IMR-90 (cell line): Measurements from ENCODE around the gene HUNK. TPM values are rescaled to one million over a fixed set of nuclear protein-coding genes. Genes with fewer than 3 reads are reported as not detected.

Experiments used
- ATAC-seq: fragments of 200-7000 bp; cut with Tn5 transposase; 2 replicates; pipeline ENCODE4 v1.9.1; 2020; ENCODE audit warnings: low read depth, mild to moderate bottlenecking, moderate library complexity
- BruUV-seq: library from RNA; stranded (reverse); fragments of 400-500 nt; replicated peaks from 2 replicates; lab custom pipeline; 2021; lab: Mats Ljungman, UMichigan
- CTCF ChIA-PET: fragments of 300-600 bp; formaldehyde crosslinking; extraction: SDS; loops from one replicate; lab custom pipeline; 2021; ENCODE audit warnings: antibody characterized with exemption; lab: Yijun Ruan, JAX
- POLR2A ChIA-PET: fragments of 300-600 bp; sonication (Branson Sonifier 250); formaldehyde crosslinking; loops from one replicate; lab custom pipeline; 2022; ENCODE audit warnings: antibody characterized with exemption; ENCODE audit not compliant: unreplicated experiment; lab: Charles Lee
- DNase-seq: peaks from one replicate; pipeline ENCODE4 v3.0.0; 2013
- H2AFZ ChIP-seq: replicated peaks from 2 replicates; pipeline ENCODE3; 2013; ENCODE audit warnings: low read length, mild to moderate bottlenecking; ENCODE audit not compliant: poor library complexity
- H2AK5ac ChIP-seq: 2 replicates; pipeline ENCODE4 v1.6.1; 2013; ENCODE audit warnings: low read depth, low read length, inconsistent platforms
- H2AK9ac ChIP-seq: replicated peaks from 2 replicates; pipeline ENCODE3; 2013; ENCODE audit warnings: mild to moderate bottlenecking, low read depth, low read length, moderate library complexity; ENCODE audit not compliant: poor library complexity
- H2BK120ac ChIP-seq: 2 replicates; pipeline ENCODE4 v1.6.1; 2013; ENCODE audit warnings: low read depth, low read length, inconsistent platforms
- H2BK15ac ChIP-seq: 3 replicates; pipeline ENCODE4 v1.6.1; 2013; ENCODE audit warnings: low read depth, low read length, inconsistent platforms
- H2BK20ac ChIP-seq: 2 replicates; pipeline ENCODE4 v1.6.1; 2013; ENCODE audit warnings: low read depth, mild to moderate bottlenecking, inconsistent platforms, low read length, moderate library complexity
- H2BK5ac ChIP-seq: 2 replicates; pipeline ENCODE4 v1.6.1; 2013; ENCODE audit warnings: mild to moderate bottlenecking, low read depth, low read length, inconsistent platforms; ENCODE audit not compliant: poor library complexity, severe bottlenecking
- H3K14ac ChIP-seq: replicated peaks from 2 replicates; pipeline ENCODE4 v1.6.1; 2013; ENCODE audit warnings: low read depth, low read length, inconsistent platforms
- H3K18ac ChIP-seq: 2 replicates; pipeline ENCODE4 v1.6.1; 2013; ENCODE audit warnings: low read depth, low read length, control low read depth
- H3K23ac ChIP-seq: 2 replicates; pipeline ENCODE4 v1.6.1; 2013; ENCODE audit warnings: low read depth, low read length, inconsistent platforms
- H3K27ac ChIP-seq: 2 replicates; pipeline ENCODE4 v1.5.1; 2013; ENCODE audit warnings: mild to moderate bottlenecking, control low read depth, low read length; ENCODE audit not compliant: insufficient read depth
- H3K27me3 ChIP-seq: 2 replicates; pipeline ENCODE4 v1.6.1; 2013; ENCODE audit warnings: low read length; ENCODE audit not compliant: control insufficient read depth, insufficient read depth
- H3K36me3 ChIP-seq: 2 replicates; pipeline ENCODE4 v1.6.1; 2013; ENCODE audit warnings: low read length, mixed read lengths; ENCODE audit not compliant: control insufficient read depth, insufficient read depth
- H3K4ac ChIP-seq: 2 replicates; pipeline ENCODE4 v1.6.1; 2013; ENCODE audit warnings: low read depth, low read length, inconsistent platforms
- H3K4me1 ChIP-seq: 2 replicates; pipeline ENCODE4 v1.6.1; 2013; ENCODE audit warnings: low read length, mixed read lengths; ENCODE audit not compliant: control insufficient read depth, insufficient read depth
- H3K4me2 ChIP-seq: 2 replicates; pipeline ENCODE4 v1.6.1; 2013; ENCODE audit warnings: low read depth, mild to moderate bottlenecking, control low read depth, low read length, moderate library complexity
- H3K4me3 ChIP-seq: 2 replicates; pipeline ENCODE4 v1.5.1; 2013; ENCODE audit warnings: low read depth, mild to moderate bottlenecking, control low read depth, low read length, moderate library complexity; ENCODE audit not compliant: insufficient read depth
- H3K56ac ChIP-seq: 2 replicates; pipeline ENCODE4 v1.6.1; 2013; ENCODE audit warnings: low read length, inconsistent platforms; ENCODE audit not compliant: insufficient read depth; ENCODE audit errors: extremely low read depth
- H3K79me1 ChIP-seq, 2 experiments: 2 replicates each; pipeline ENCODE4 v1.6.1; 2013; ENCODE audit warnings: low read length in 2 of 2, inconsistent platforms in 1 of 2, low read depth in 1 of 2
- H3K9ac ChIP-seq: 2 replicates; pipeline ENCODE4 v1.6.1; 2013; ENCODE audit warnings: low read depth, low read length, control low read depth
- H3K9me1 ChIP-seq: 2 replicates; pipeline ENCODE4 v1.6.1; 2013; ENCODE audit warnings: low read length, inconsistent platforms; ENCODE audit not compliant: insufficient read depth
- H3K9me3 ChIP-seq: 2 replicates; pipeline ENCODE4 v1.6.1; 2013; ENCODE audit warnings: low read length; ENCODE audit not compliant: control insufficient read depth, insufficient read depth
- H4K20me1 ChIP-seq: 2 replicates; pipeline ENCODE4 v1.6.1; 2013; ENCODE audit warnings: low read length, inconsistent platforms; ENCODE audit not compliant: insufficient read depth
- H4K5ac ChIP-seq: 2 replicates; pipeline ENCODE4 v1.6.1; 2013; ENCODE audit warnings: mild to moderate bottlenecking, low read depth, low read length, control low read depth
- H4K8ac ChIP-seq, 2 experiments: 2 replicates each; pipeline ENCODE4 v1.6.1; 2013; ENCODE audit warnings: low read depth in 2 of 2, low read length in 2 of 2, control low read depth in 1 of 2, inconsistent platforms in 1 of 2
- H4K91ac ChIP-seq: 2 replicates; pipeline ENCODE4 v1.6.1; 2013; ENCODE audit warnings: low read depth, low read length, inconsistent platforms; ENCODE audit not compliant: insufficient read depth
- BHLHE40 ChIP-seq: fragments of 150-350 bp; IDR thresholded peaks from 2 replicates; pipeline ENCODE4 v1.6.1; 2016; ENCODE audit warnings: mild to moderate bottlenecking, low read depth, low read length
- CEBPB ChIP-seq: IDR thresholded peaks from 2 replicates; pipeline ENCODE4 v1.6.1; 2012; ENCODE audit warnings: low read depth, low read length, improper control_type of control experiment
- ELK1 ChIP-seq: fragments of 150-350 bp; IDR thresholded peaks from 2 replicates; pipeline ENCODE4 v1.6.1; 2016; ENCODE audit warnings: low read depth, mild to moderate bottlenecking, low read length, moderate library complexity, borderline replicate concordance
- FOS ChIP-seq: fragments of 150-350 bp; IDR thresholded peaks from 2 replicates; pipeline ENCODE4 v1.6.1; 2016; ENCODE audit warnings: low read depth, low read length
- MAZ ChIP-seq: IDR thresholded peaks from 2 replicates; pipeline ENCODE4 v1.6.1; 2012; ENCODE audit warnings: low read depth, mild to moderate bottlenecking, low read length, improper control_type of control experiment, moderate library complexity, borderline replicate concordance
- NFE2L2 ChIP-seq: fragments of 150-350 bp; IDR thresholded peaks from 2 replicates; pipeline ENCODE4 v1.6.1; 2016; ENCODE audit warnings: low read depth, mild to moderate bottlenecking, low read length
- RAD21 ChIP-seq: IDR thresholded peaks from 2 replicates; pipeline ENCODE4 v1.6.1; 2012; ENCODE audit warnings: low read length, improper control_type of control experiment
- SMC3 ChIP-seq: fragments of 150-350 bp; IDR thresholded peaks from 2 replicates; pipeline ENCODE4 v1.6.1; 2016; ENCODE audit warnings: low read depth, mild to moderate bottlenecking, antibody characterized with exemption, low read length, moderate library complexity
- WGBS, 2 experiments: methylation state at CpG; one replicate each; pipeline versions ENCODE4 v1.1.5 to v1.1.7; 2013; ENCODE audit warnings: missing lambda C conversion rate in 2 of 2; ENCODE audit not compliant: insufficient read length in 1 of 2; ENCODE audit errors: extremely low coverage in 2 of 2; 5-methylcytosine and 5-hydroxymethylcytosine counted together
- dilution Hi-C: fragments of 300-500 bp; cut with HindIII; formaldehyde crosslinking; loops from one replicate; pipeline ENCODE4 v1.14.3; 2018; ENCODE audit warnings: low sequenced_read_pairs; ENCODE audit not compliant: unreplicated experiment
- in situ Hi-C: fragments of 300-500 bp; cut with MboI; formaldehyde crosslinking; loops from 3 replicates; pipeline ENCODE4 v1.14.3; 2019; ENCODE audit warnings: low sequenced_read_pairs, inconsistent platforms, mixed read lengths
- intact Hi-C: fragments of 100-400 bp; cut with micrococcal nuclease; formaldehyde crosslinking; loops from 2 replicates; pipeline ENCODE4 v1.10.0; 2022
- polyA plus RNA-seq, 3 experiments: library from polyadenylated mRNA; depleted of rRNA; stranded (reverse); fragments of >200 nt; gene quantifications; 2 replicates each; pipeline ENCODE4 v1.2.3, GENCODE V29; 2012; ENCODE audit warnings: low replicate concordance in 1 of 3
- total RNA-seq: library from RNA; depleted of rRNA; stranded (reverse); fragments of >200 nt; gene quantifications from 2 replicates; pipeline ENCODE4 v1.2.3, GENCODE V29; 2012

The HUNK gene
- total and polyA plus RNA-seq, 2 of the 4 experiments (the other 2 are of a cell fraction) = 1.0 to 2.0 TPM

DNA sequence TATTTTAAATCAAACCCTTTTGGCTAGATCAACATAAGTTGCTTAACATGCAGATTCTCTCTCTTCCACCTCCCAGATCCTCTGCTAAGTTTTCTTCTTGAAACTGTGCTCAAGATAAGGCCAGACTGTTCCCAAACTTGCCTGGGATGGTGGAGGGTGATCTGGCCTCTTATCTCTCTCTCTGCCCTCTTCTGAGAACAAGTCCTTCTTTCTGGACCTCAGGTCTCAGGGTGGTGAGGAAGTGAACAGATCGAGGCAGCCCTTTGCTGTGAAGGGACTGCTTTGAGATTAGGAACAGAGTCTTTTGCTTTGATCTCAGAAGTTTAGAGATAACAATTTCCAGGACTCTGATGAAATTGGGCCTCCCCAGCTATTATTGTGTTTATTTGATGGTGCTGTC lies 70.7 kb downstream of the HUNK start:
- Histone ChIP-seq H3K79me1 (peaks cover 0 to 13% of the 10 kb centered on the region in 2 experiments; a peak in 1 of 4 replicates), H3K9me1 (peaks cover 20% of the 10 kb centered on the region), H3K4me1 (peaks cover 15% of the 10 kb centered on the region), H2AFZ (no peak overlapping the region), H2BK120ac (no peak overlapping the region), H3K56ac (no peak overlapping the region), H4K91ac (no peak overlapping the region), H2BK20ac (no peak overlapping the region), H3K4ac (no peak overlapping the region), H3K9me3 (no peaks in the 10 kb centered on the region), H3K18ac (peak overlapping the region; percentile 42; the same call in 1 of the 2 replicates), H2AK5ac (0 out of 2 replicates have a peak overlapping the region, but pooled peaks have one; percentile 48), H3K9ac (no peak overlapping the region), H3K27ac (no peak overlapping the region), H2BK5ac (no peak overlapping the region), H2AK9ac (no peak overlapping the region), H3K27me3 (no peaks in the 10 kb centered on the region), H4K8ac (no peak overlapping the region), H3K23ac (no peak overlapping the region), H3K4me2 (no peak overlapping the region), H4K5ac (no peak overlapping the region; the same call in 1 of the 2 replicates), H4K20me1 (peaks cover 5% of the 10 kb centered on the region; the same call in 1 of the 2 replicates), H3K36me3 (peaks cover 6% of the 10 kb centered on the region), H2BK15ac (no peak overlapping the region), H3K14ac (0 out of 2 replicates have a peak overlapping the region, but pooled peaks have one; percentile 25), H3K4me3 (no peak overlapping the region)
- no CpG with 5 or more reads among the region's 1 CpG for WGBS, 2 experiments
- no peak for DNase-seq
- ChIA-PET CTCF (no interaction called here), POLR2A (no interaction called here)
- TF ChIP-seq FOS (no peak), RAD21 (no peak), ELK1 (no peak), NFE2L2 (no peak), MAZ (no peak), BHLHE40 (no peak), CEBPB (no peak), SMC3 (no peak)
- no TSS peak for BruUV-seq
- dilution Hi-C loops (no loop called here), in situ Hi-C loops (no loop called here), intact Hi-C loops (no loop called here)
- ATAC-seq = no peak
